ENCODE results near the gene SPN.
"Not testable (repeated sequence)": the region's sequence is repeated elsewhere in the genome, so short reads cannot be mapped to it uniquely, and the experiment has no call there.

Gene SPN

DNA sequence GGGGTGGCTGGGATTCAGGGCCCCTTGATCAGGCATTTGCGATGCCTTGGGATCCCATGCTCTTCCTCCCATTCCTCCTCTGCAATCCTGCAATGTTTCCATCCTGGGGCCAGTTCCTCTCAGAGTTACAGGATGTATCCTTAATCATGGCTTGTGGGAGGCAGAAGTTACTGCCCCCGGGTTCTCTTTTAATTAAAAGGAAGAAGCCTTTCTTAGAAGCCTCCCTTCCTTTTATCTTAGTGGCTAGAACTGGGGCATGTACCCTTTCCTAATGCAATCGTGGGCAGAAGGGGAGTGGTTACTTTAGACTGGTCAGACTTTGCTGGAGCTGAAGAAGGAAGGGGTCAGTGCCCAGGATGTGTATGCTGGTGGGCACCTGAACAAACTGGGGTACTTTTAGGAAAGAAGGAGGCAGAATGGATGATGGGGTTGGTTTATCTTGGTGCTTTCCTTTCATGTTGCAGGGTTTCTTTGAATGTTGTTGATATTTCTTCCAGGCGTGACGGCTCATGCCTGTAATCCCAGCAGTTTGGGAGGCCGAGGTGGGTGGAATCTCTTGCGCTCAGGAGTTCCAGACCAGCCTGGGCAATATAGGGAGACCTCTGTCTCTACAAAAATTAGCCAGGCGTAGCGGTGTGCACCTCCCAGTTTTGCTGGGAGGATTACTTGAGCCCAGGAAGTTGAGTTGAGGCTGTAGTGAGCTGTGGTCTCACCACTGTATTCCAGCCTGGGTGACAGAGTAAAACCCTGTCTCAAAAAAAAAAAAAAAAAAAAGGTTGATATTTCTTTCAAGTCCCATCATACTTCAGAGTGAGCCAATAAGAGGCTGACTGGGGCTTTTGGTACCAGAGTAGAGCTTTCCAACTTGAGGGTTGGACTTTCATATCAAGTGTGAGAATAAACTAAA lies 13.2 kb upstream of the SPN start:
- no peak for DNase-seq (ENCODE audit: low read depth)
- H3K4me3 ChIP-seq (ENCODE audit: low read depth, low read length), result no peak overlapping the region
- TF ChIP-seq, protein P1, sequence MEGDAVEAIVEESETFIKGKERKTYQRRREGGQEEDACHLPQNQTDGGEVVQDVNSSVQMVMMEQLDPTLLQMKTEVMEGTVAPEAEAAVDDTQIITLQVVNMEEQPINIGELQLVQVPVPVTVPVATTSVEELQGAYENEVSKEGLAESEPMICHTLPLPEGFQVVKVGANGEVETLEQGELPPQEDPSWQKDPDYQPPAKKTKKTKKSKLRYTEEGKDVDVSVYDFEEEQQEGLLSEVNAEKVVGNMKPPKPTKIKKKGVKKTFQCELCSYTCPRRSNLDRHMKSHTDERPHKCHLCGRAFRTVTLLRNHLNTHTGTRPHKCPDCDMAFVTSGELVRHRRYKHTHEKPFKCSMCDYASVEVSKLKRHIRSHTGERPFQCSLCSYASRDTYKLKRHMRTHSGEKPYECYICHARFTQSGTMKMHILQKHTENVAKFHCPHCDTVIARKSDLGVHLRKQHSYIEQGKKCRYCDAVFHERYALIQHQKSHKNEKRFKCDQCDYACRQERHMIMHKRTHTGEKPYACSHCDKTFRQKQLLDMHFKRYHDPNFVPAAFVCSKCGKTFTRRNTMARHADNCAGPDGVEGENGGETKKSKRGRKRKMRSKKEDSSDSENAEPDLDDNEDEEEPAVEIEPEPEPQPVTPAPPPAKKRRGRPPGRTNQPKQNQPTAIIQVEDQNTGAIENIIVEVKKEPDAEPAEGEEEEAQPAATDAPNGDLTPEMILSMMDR (conservative IDR thresholded peaks at IDR 0.05; ENCODE audit: low read depth, low read length), result no peak

DNA sequence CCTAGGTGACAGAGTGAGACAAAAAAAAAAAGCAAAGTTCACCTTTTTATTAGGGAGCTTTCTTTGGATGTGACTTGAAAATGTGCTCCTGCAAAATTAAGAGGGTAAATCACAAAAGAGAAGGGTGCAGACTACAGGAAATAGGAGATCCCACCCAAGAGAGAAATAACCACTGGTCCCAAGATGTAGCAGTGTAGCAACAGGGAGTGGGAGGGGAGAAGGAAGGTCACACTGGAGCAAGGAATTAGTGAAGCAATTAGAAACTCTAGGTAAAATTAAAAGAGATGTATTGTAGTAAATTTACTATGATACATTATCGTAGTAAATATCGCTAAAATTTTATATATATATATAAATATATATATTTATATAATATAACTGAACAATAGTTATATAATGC lies 12.3 kb upstream of the SPN start:
- no peak for DNase-seq (ENCODE audit: low read depth)
- H3K4me3 ChIP-seq (ENCODE audit: low read depth, low read length), result no peak overlapping the region
- TF ChIP-seq, protein P1 (conservative IDR thresholded peaks at IDR 0.05; ENCODE audit: low read depth, low read length), result no peak

DNA sequence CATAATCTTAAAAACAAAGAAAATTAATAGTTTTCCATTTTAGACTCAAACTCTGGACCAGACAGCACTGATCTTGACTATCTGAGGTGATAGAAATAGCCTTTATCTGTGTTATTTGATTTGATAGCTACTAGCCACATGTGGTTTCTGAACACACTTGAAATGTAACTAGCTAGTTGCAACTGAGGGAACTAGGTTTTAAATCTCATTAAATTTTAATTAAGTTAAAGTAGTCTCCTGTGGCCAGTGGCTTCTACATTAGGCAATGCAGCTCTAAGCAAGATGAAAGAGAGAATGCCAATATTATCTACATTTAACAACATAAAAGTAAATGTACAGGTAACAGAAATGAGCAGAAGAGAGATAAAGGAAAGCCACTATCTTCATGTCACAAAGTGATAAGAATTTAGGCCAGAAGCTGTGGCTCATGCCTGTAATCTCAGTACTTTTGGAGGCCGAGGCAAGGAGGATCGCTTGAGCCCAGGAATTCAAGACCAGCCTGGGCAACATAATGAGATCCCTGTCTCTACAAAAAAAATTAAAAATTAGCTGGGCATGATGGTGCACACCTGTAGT lies 11.2 kb upstream of the SPN start:
- DNase-seq (ENCODE audit: low read depth), result no peak
- TF ChIP-seq, protein P1 (conservative IDR thresholded peaks at IDR 0.05; ENCODE audit: low read depth, low read length), result no peak
- no peak overlapping the region for H3K4me3 ChIP-seq (ENCODE audit: low read depth, low read length)

GRCh38 chr16:29653471-29653870 lies 9.6 kb upstream of the SPN start:
- TF ChIP-seq, protein P1 (conservative IDR thresholded peaks at IDR 0.05; ENCODE audit: low read depth, low read length), result no peak
- no peak for DNase-seq (ENCODE audit: low read depth)
- H3K4me3 ChIP-seq (ENCODE audit: low read depth, low read length), result no peak overlapping the region

- H3K4me3 ChIP-seq (ENCODE audit: low read depth, low read length); DNase-seq (ENCODE audit: low read depth): not testable (repeated sequence)
Observed at GRCh38 chr16:29653890-29654289, 9.2 kb upstream of the SPN start.

DNA sequence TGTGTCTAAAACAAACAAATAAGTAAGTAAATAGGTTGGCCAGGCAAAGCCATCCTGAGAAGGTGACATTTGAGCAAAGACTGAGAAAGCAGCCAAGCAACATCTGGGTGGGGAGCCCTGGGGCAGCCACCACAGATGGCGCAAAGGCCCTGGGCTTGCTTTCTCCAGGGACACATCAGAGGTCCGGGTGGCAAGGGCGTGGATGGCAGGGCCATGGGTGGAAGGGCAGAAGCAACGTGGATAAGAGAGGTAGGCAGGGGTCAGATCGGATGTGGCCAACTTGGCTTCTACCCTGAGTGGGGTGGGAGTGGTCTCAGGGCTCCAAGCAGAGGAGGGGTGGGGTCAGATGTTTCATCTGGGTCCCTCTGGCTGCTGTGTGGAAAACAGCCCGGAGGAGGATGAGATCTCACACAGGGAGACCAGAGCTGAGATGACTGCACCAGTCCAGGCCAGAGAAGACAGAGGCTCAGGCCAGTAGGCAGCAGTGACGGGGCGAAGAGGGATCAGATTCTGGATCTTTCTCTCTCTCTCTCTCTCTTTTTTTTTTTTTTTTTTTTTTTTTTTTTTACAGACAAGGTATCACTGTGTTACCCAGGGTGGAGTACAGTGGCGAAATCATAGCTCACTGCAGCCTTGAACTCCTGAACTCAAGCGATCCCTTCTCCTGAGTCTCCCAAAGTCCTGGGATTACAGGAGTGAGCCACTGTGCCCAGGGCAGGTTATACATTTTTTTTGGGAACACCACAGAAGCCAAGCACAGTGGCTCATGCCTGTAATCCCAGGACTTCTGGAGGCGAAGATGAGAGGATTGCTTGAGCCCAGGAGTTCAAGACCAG lies 6.1 kb upstream of the SPN start:
- H3K4me3 ChIP-seq (ENCODE audit: low read depth, low read length), result no peak overlapping the region
- no peak for DNase-seq (ENCODE audit: low read depth)
- TF ChIP-seq, protein P1 (conservative IDR thresholded peaks at IDR 0.05; ENCODE audit: low read depth, low read length), result no peak

DNA sequence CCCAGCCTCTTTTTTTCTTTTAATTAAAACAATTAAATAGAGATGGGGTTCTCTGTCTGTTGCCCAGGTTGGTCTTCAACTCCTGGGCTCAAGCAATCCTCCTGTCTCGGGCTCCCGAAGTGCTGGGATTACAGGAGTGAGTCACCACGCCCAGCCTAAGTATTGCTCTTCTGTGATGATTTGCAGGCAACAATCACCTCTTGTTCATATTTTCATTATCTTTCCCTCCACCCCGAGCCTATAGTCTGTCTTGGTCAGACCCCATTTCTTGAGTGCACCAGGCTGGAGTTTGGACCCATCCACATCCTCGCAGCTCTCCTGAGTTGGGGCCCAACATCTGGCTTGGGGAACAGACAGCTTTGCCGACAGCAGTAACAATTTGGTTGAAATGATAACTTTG lies 4.3 kb upstream of the SPN start:
- TF ChIP-seq, protein P1 (conservative IDR thresholded peaks at IDR 0.05; ENCODE audit: low read depth, low read length), result no peak
- no peak for DNase-seq (ENCODE audit: low read depth)
- H3K4me3 ChIP-seq (ENCODE audit: low read depth, low read length), result no peak overlapping the region
